ENCODE data around the gene ZNF385D.

Gene ZNF385D

DNA sequence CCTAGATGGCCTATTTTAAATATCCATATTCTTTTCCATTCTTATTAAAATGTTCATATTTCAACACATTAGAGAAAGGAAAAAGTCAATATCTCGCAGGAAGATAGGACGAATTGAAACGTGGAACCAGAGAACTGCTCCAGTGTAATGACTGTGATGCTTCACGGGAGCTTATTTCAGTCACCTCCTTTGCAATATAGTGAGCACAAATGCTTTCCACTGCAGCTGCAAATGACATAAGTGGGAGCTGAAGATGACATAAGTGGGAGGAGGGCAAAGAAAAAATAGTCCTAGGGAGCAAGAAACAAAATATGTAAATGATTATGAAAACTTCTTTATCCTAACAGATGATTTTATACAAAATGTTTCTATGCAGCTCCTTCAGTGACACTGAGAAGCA lies 324.1 kb downstream of the ZNF385D start:
- H4K8ac ChIP-seq (ENCODE audit: low read length) = no peak overlapping the region
- H3K4me3 ChIP-seq (ENCODE audit: insufficient read depth in 1 of 2, low read depth in 1 of 2, low read length in 2 of 2) = no peak overlapping the region
- no peak overlapping the region for H2BK120ac ChIP-seq (ENCODE audit: low read depth, low read length)
- 92% methylated on average over 4 of the region's 4 CpGs for WGBS
- no peak overlapping the region for H2AK5ac ChIP-seq (ENCODE audit: low read length, severe bottlenecking)
- no peak overlapping the region for H3K4me2 ChIP-seq (ENCODE audit: low read length, poor library complexity, severe bottlenecking)
- H3K23ac ChIP-seq (ENCODE audit: low read length in 2 of 2) = no peak overlapping the region
- no peak overlapping the region for H3K4ac ChIP-seq (ENCODE audit: low read depth in 1 of 2, low read length in 2 of 2)
- H3K14ac ChIP-seq (ENCODE audit: low read length in 2 of 2) = no peak overlapping the region
- H3K36me3 ChIP-seq (ENCODE audit: control insufficient read depth in 1 of 2, insufficient read depth in 2 of 2, low read depth in 1 of 2, low read length in 2 of 2) = peaks cover 0 to 30% of the 10 kb centered on the region in 2 experiments
- no peak overlapping the region for H2BK15ac ChIP-seq (ENCODE audit: low read depth, poor library complexity, severe bottlenecking)
- H3K79me1 ChIP-seq (replicated peaks; ENCODE audit: low read length, poor library complexity, severe bottlenecking) = no peaks in the 10 kb centered on the region
- no peak overlapping the region for H2BK5ac ChIP-seq (ENCODE audit: low read depth, low read length, poor library complexity, severe bottlenecking)
- H3K27me3 ChIP-seq (ENCODE audit: control insufficient read depth in 1 of 2, insufficient read depth in 1 of 2, low read length in 2 of 2) = no peaks in the 10 kb centered on the region
- no peak overlapping the region for H2AFZ ChIP-seq (ENCODE audit: low read depth, low read length)
- H3K27ac ChIP-seq (ENCODE audit: low read length, poor library complexity, severe bottlenecking) = no peak overlapping the region
- no peak overlapping the region for H3K18ac ChIP-seq (ENCODE audit: low read depth in 1 of 2, low read length in 2 of 2)
- no peak for DNase-seq
- no peak overlapping the region for H4K91ac ChIP-seq (ENCODE audit: low read length)
- H2BK12ac ChIP-seq (ENCODE audit: low read length in 2 of 2) = no peak overlapping the region
- H3K4me1 ChIP-seq (ENCODE audit: control insufficient read depth, insufficient read depth, low read depth, low read length) = no peaks in the 10 kb centered on the region
- no peaks in the 10 kb centered on the region for H3K9me3 ChIP-seq (ENCODE audit: control insufficient read depth, low read length)
- no peak overlapping the region for H3K9ac ChIP-seq (ENCODE audit: low read length)

DNA sequence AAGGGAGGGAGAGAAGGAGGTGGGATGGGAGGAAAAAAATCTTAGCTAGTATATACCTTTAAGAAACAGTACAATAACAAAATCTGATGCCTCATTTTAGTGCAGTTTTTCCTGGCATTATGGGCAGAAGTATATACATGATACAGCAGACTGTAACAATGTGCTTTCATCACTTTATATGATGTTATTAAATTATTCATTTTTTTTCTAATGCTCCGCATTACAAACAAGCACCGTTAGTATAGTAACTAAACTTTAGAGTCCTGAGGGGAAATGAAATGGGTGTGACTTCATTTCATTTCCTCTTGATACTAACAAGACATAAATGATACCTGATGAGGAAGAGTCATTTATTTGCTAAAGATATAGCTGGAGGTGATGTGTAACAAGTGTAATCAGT lies 325.3 kb downstream of the ZNF385D start:
- Histone ChIP-seq H3K14ac (ENCODE audit: low read length in 2 of 2) (no peak overlapping the region), H2AK5ac (ENCODE audit: low read length, severe bottlenecking) (no peak overlapping the region), H3K4me3 (ENCODE audit: insufficient read depth in 1 of 2, low read depth in 1 of 2, low read length in 2 of 2) (no peak overlapping the region), H2BK120ac (ENCODE audit: low read depth, low read length) (no peak overlapping the region), H3K23ac (ENCODE audit: low read length in 2 of 2) (no peak overlapping the region), H2AFZ (ENCODE audit: low read depth, low read length) (no peak overlapping the region), H3K4me2 (ENCODE audit: low read length, poor library complexity, severe bottlenecking) (no peak overlapping the region), H3K27me3 (ENCODE audit: control insufficient read depth in 1 of 2, insufficient read depth in 1 of 2, low read length in 2 of 2) (no peaks in the 10 kb centered on the region), H2BK12ac (ENCODE audit: low read length in 2 of 2) (no peak overlapping the region), H4K91ac (ENCODE audit: low read length) (no peak overlapping the region), H3K36me3 (ENCODE audit: control insufficient read depth in 1 of 2, insufficient read depth in 2 of 2, low read depth in 1 of 2, low read length in 2 of 2) (peaks cover 2 to 40% of the 10 kb centered on the region in 2 experiments), H3K18ac (ENCODE audit: low read depth in 1 of 2, low read length in 2 of 2) (no peak overlapping the region), H2BK15ac (ENCODE audit: low read depth, poor library complexity, severe bottlenecking) (no peak overlapping the region), H3K27ac (ENCODE audit: low read length, poor library complexity, severe bottlenecking) (no peak overlapping the region), H3K9ac (ENCODE audit: low read length) (no peak overlapping the region), H2BK5ac (ENCODE audit: low read depth, low read length, poor library complexity, severe bottlenecking) (no peak overlapping the region), H4K8ac (ENCODE audit: low read length) (no peak overlapping the region), H3K79me1 (replicated peaks; ENCODE audit: low read length, poor library complexity, severe bottlenecking) (no peaks in the 10 kb centered on the region), H3K4ac (ENCODE audit: low read depth in 1 of 2, low read length in 2 of 2) (no peak overlapping the region), H3K9me3 (ENCODE audit: control insufficient read depth, low read length) (no peaks in the 10 kb centered on the region), H3K4me1 (ENCODE audit: control insufficient read depth, insufficient read depth, low read depth, low read length) (no peaks in the 10 kb centered on the region)
- WGBS = 80% methylated on average over 1 of the region's 2 CpGs
- no peak for DNase-seq

DNA sequence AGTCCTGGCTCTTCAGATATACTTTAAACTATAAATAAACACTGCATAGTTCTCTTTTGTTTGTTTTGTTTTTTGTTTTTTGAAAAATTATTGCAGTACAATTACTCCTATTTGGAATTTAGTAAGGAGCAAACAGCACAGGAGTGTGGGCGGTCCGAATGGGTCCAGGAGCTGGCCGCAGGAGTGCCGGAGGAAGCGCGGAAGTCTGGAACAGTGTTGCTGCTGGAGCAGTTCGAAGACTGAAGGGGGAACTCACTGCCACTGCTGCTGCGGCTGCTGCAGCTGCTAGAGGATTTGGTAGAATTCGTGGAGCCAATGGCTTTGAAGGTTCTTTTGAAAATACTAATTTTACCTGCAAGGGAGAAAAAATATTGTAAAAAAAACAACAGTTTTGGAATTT lies 329.9 kb downstream of the ZNF385D start:
- Histone ChIP-seq H2BK5ac (ENCODE audit: low read depth, low read length, poor library complexity, severe bottlenecking) (no peak overlapping the region), H3K4me3 (ENCODE audit: insufficient read depth in 1 of 2, low read depth in 1 of 2, low read length in 2 of 2) (no peak overlapping the region), H2BK120ac (ENCODE audit: low read depth, low read length) (no peak overlapping the region), H3K79me1 (replicated peaks; ENCODE audit: low read length, poor library complexity, severe bottlenecking) (no peaks in the 10 kb centered on the region), H3K27me3 (ENCODE audit: control insufficient read depth in 1 of 2, insufficient read depth in 1 of 2, low read length in 2 of 2) (no peaks in the 10 kb centered on the region), H3K4me1 (ENCODE audit: control insufficient read depth, insufficient read depth, low read depth, low read length) (no peaks in the 10 kb centered on the region), H3K4me2 (ENCODE audit: low read length, poor library complexity, severe bottlenecking) (no peak overlapping the region), H2BK12ac (ENCODE audit: low read length in 2 of 2) (no peak overlapping the region), H2AK5ac (ENCODE audit: low read length, severe bottlenecking) (no peak overlapping the region), H3K9me3 (ENCODE audit: control insufficient read depth, low read length) (no peaks in the 10 kb centered on the region), H3K23ac (ENCODE audit: low read length in 2 of 2) (no peak overlapping the region), H2BK15ac (ENCODE audit: low read depth, poor library complexity, severe bottlenecking) (no peak overlapping the region), H3K9ac (ENCODE audit: low read length) (no peak overlapping the region), H3K4ac (ENCODE audit: low read depth in 1 of 2, low read length in 2 of 2) (no peak overlapping the region), H4K91ac (ENCODE audit: low read length) (no peak overlapping the region), H2AFZ (ENCODE audit: low read depth, low read length) (no peak overlapping the region), H4K8ac (ENCODE audit: low read length) (no peak overlapping the region), H3K14ac (ENCODE audit: low read length in 2 of 2) (no peak overlapping the region), H3K36me3 (ENCODE audit: control insufficient read depth in 1 of 2, insufficient read depth in 2 of 2, low read depth in 1 of 2, low read length in 2 of 2) (peaks cover 2 to 39% of the 10 kb centered on the region in 2 experiments), H3K18ac (ENCODE audit: low read depth in 1 of 2, low read length in 2 of 2) (no peak overlapping the region), H3K27ac (ENCODE audit: low read length, poor library complexity, severe bottlenecking) (no peak overlapping the region)
- WGBS = 75% methylated on average over 8 of the region's 9 CpGs
- DNase-seq = no peak

DNA sequence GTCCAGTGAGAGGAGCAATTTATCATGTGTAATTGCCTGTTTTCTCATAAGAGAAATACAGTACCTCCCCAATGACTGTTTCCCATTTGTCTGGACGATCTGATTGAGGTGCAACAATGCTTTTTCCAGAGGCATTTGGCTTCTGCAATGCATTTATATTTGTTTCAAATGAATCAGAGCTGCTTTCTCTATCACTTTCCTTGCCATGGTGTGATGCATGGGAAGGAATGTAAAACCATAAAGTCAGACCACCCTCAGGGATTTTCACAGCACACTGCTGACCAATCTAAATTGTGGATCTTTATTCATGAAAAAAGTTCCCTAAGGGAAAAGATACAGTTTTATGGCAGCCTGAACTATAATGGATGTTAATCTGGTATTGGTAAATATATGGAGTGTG lies 333.0 kb downstream of the ZNF385D start:
- Histone ChIP-seq H3K4ac (ENCODE audit: low read depth in 1 of 2, low read length in 2 of 2) (no peak overlapping the region), H2BK15ac (ENCODE audit: low read depth, poor library complexity, severe bottlenecking) (no peak overlapping the region)
- WGBS = 57% methylated on average over 1 of the region's 1 CpG

More for the DNA sequence above, 333.0 kb downstream of the ZNF385D start:
- H3K4me3 ChIP-seq (ENCODE audit: insufficient read depth in 1 of 2, low read depth in 1 of 2, low read length in 2 of 2) = no peak overlapping the region
- H3K27me3 ChIP-seq (ENCODE audit: control insufficient read depth in 1 of 2, insufficient read depth in 1 of 2, low read length in 2 of 2) = no peaks in the 10 kb centered on the region
- H4K91ac ChIP-seq (ENCODE audit: low read length) = no peak overlapping the region
- no peak overlapping the region for H3K9ac ChIP-seq (ENCODE audit: low read length)
- H3K14ac ChIP-seq (ENCODE audit: low read length in 2 of 2) = no peak overlapping the region
- H4K8ac ChIP-seq (ENCODE audit: low read length) = no peak overlapping the region
- H2BK120ac ChIP-seq (ENCODE audit: low read depth, low read length) = no peak overlapping the region
- DNase-seq = no peak
- no peak overlapping the region for H3K23ac ChIP-seq (ENCODE audit: low read length in 2 of 2)
- no peak overlapping the region for H2BK12ac ChIP-seq (ENCODE audit: low read length in 2 of 2)
- no peak overlapping the region for H3K27ac ChIP-seq (ENCODE audit: low read length, poor library complexity, severe bottlenecking)
- H3K9me3 ChIP-seq (ENCODE audit: control insufficient read depth, low read length) = no peaks in the 10 kb centered on the region
- no peak overlapping the region for H2AK5ac ChIP-seq (ENCODE audit: low read length, severe bottlenecking)
- no peaks in the 10 kb centered on the region for H3K79me1 ChIP-seq (replicated peaks; ENCODE audit: low read length, poor library complexity, severe bottlenecking)
- H2AFZ ChIP-seq (ENCODE audit: low read depth, low read length) = no peak overlapping the region
- H3K18ac ChIP-seq (ENCODE audit: low read depth in 1 of 2, low read length in 2 of 2) = no peak overlapping the region
- H3K4me1 ChIP-seq (ENCODE audit: control insufficient read depth, insufficient read depth, low read depth, low read length) = no peaks in the 10 kb centered on the region
- no peak overlapping the region for H3K4me2 ChIP-seq (ENCODE audit: low read length, poor library complexity, severe bottlenecking)
- H2BK5ac ChIP-seq (ENCODE audit: low read depth, low read length, poor library complexity, severe bottlenecking) = no peak overlapping the region
- peaks cover 2 to 26% of the 10 kb centered on the region in 2 experiments for H3K36me3 ChIP-seq (ENCODE audit: control insufficient read depth in 1 of 2, insufficient read depth in 2 of 2, low read depth in 1 of 2, low read length in 2 of 2)
